GM23338 (cell line): ENCODE measurements around the gene SPATA25. TPM values are rescaled to one million over a fixed set of nuclear protein-coding genes. Genes with fewer than 3 reads are reported as not detected.

ENCODE experiments used
- CREB1 ChIP-seq: fragments of 250-450 bp; sonication (Bioruptor Pico); IDR thresholded peaks from 2 replicates; pipeline ENCODE4 v1.5.0; 2020; ENCODE audit warnings: low read depth, mild to moderate bottlenecking, moderate library complexity
- EZH2 ChIP-seq: fragments of 200-600 bp; sonication (generic); IDR thresholded peaks from one replicate; pipeline ENCODE4 v1.8.0; 2017; ENCODE audit warnings: antibody characterized with exemption, mild to moderate bottlenecking, low read depth; ENCODE audit not compliant: unreplicated experiment
- JUNB ChIP-seq: IDR thresholded peaks from one replicate; pipeline ENCODE4 v1.6.1; 2016; ENCODE audit warnings: antibody characterized with exemption; ENCODE audit not compliant: unreplicated experiment
- NANOG ChIP-seq: IDR thresholded peaks from 2 replicates; pipeline ENCODE4 v1.6.1; 2016; ENCODE audit warnings: antibody characterized with exemption, borderline replicate concordance
- POLR2AphosphoS5 ChIP-seq: IDR thresholded peaks from 2 replicates; pipeline ENCODE4 v1.6.1; 2016; ENCODE audit warnings: antibody characterized with exemption, low read depth
- REST ChIP-seq: IDR thresholded peaks from one replicate; pipeline ENCODE4 v1.6.1; 2018; ENCODE audit warnings: antibody characterized with exemption; ENCODE audit not compliant: unreplicated experiment
- ZNF462 ChIP-seq: fragments of 250-450 bp; sonication (Bioruptor Pico); IDR thresholded peaks from 2 replicates; pipeline ENCODE4 v1.5.0; 2020; ENCODE audit warnings: mild to moderate bottlenecking, moderate library complexity
- polyA plus RNA-seq: library from polyadenylated mRNA; unstranded; fragments of >200 nt; fragmentation: Nextera tagmentation; extraction: Ambion mirVana; gene quantifications from 2 replicates; pipeline ENCODE4 v1.2.1, GENCODE V29; 2016
- total RNA-seq: library from RNA; depleted of rRNA; stranded (reverse); fragments of >200 nt; shearing (Covaris generic); gene quantifications from 2 replicates; pipeline ENCODE4 v1.2.3, GENCODE V29; 2014

Gene SPATA25
- total and polyA plus RNA-seq, 2 experiments from 2014 or later: 7.5 TPM; not detected in 1

GRCh38 chr20:45921337-45922189, 34.1 kb upstream of the SPATA25 start (continued):
- TF ChIP-seq REST: no peak
- TF ChIP-seq NANOG: no peak
- no peak for TF ChIP-seq ZNF462 (CRISPR knock-in tag)
- TF ChIP-seq POLR2AphosphoS5: no peak
- no peak for TF ChIP-seq JUNB
- no peak for TF ChIP-seq CREB1 (CRISPR knock-in tag)
- no peak for TF ChIP-seq EZH2
